Osteoblast (primary cell): ENCODE data around the gene SCGN. TPM values are rescaled to one million over a fixed set of nuclear protein-coding genes. Genes with fewer than 3 reads are reported as not detected.

Source experiments
- DNase-seq: peaks from one replicate; pipeline ENCODE4 v3.0.0; 2011; ENCODE audit warnings: low spot score, mixed read lengths; ENCODE audit not compliant: insufficient read length; ENCODE audit errors: missing footprints
- H2AFZ ChIP-seq: 2 replicates; pipeline ENCODE4 v1.6.0; 2011; ENCODE audit warnings: mild to moderate bottlenecking, low read length
- H3K27ac ChIP-seq: 2 replicates; pipeline ENCODE4 v1.5.1; 2011; ENCODE audit warnings: mild to moderate bottlenecking, low read depth, low read length, moderate library complexity
- H3K27me3 ChIP-seq: 2 replicates; pipeline ENCODE4 v1.6.0; 2012; ENCODE audit warnings: mild to moderate bottlenecking, control low read depth, inconsistent platforms, low read length, moderate library complexity; ENCODE audit not compliant: insufficient read depth
- H3K36me3 ChIP-seq: 2 replicates; pipeline ENCODE4 v1.5.1; 2011; ENCODE audit warnings: mild to moderate bottlenecking, low read length, control low read depth, moderate library complexity; ENCODE audit not compliant: insufficient read depth
- H3K4me1 ChIP-seq: 2 replicates; pipeline ENCODE4 v1.5.1; 2011; ENCODE audit warnings: mild to moderate bottlenecking, low read length, control low read depth, moderate library complexity; ENCODE audit not compliant: insufficient read depth
- H3K4me2 ChIP-seq: 2 replicates; pipeline ENCODE4 v1.6.0; 2011; ENCODE audit warnings: mild to moderate bottlenecking, low read length; ENCODE audit not compliant: insufficient read depth
- H3K4me3 ChIP-seq: fragments of 200-600 bp; sonication (generic); 3 replicates; pipeline ENCODE4 v1.5.1; 2012; ENCODE audit warnings: mild to moderate bottlenecking, low read length, inconsistent platforms; ENCODE audit not compliant: insufficient read depth
- H3K79me2 ChIP-seq: 2 replicates; pipeline ENCODE4 v1.6.0; 2012; ENCODE audit warnings: mild to moderate bottlenecking, low read length, control low read depth, inconsistent platforms; ENCODE audit not compliant: insufficient read depth
- H3K9me3 ChIP-seq: 2 replicates; pipeline ENCODE4 v1.5.1; 2011; ENCODE audit warnings: low read depth, low read length, control low read depth
- H4K20me1 ChIP-seq: 2 replicates; pipeline ENCODE4 v1.6.0; 2012; ENCODE audit warnings: mild to moderate bottlenecking, low read length, control low read depth; ENCODE audit not compliant: insufficient read depth
- total RNA-seq: library from RNA; depleted of rRNA; stranded (reverse); fragments of >200 nt; gene quantifications from 2 replicates; pipeline ENCODE4 v1.2.3, GENCODE V29; 2012
- TF ChIP-seq, protein P1 (sequence below): IDR thresholded peaks from 2 replicates; pipeline ENCODE4 v1.5.1; 2011; ENCODE audit warnings: mild to moderate bottlenecking, low read depth, low read length, moderate library complexity; ENCODE audit errors: extremely low read depth

Gene SCGN
- total RNA-seq, 1 donor: not detected

GRCh38 chr6:25608558-25609174 is 43.3 kb upstream of the SCGN start:
- H3K27me3 ChIP-seq: no peaks in the 10 kb centered on the region

DNA sequence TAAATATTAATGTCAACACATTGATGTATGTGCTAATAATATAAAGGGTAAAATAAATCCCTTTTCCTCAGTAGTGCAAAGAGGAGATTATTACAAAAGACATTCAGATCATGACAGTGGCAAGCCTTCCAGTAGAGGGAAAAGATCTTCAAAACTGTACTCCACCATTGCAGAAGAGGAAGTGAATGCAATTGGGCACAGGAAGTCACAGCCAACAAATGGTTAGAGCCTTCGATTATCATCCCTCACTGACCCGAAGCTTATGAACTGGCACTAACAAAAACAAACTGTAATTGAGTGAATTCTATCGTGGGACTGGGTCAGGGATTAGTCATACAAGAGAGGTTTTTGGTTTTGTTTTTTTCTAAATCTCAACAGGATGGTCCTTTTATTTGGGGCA is 39.3 kb upstream of the SCGN start:
- Histone ChIP-seq H2AFZ (no peak overlapping the region), H3K4me3 (no peak overlapping the region), H3K27me3 (no peaks in the 10 kb centered on the region), H3K27ac (no peak overlapping the region), H3K9me3 (no peaks in the 10 kb centered on the region), H3K36me3 (no peaks in the 10 kb centered on the region), H4K20me1 (no peaks in the 10 kb centered on the region), H3K79me2 (no peaks in the 10 kb centered on the region), H3K4me1 (no peaks in the 10 kb centered on the region), H3K4me2 (no peak overlapping the region)
- TF ChIP-seq, protein P1, sequence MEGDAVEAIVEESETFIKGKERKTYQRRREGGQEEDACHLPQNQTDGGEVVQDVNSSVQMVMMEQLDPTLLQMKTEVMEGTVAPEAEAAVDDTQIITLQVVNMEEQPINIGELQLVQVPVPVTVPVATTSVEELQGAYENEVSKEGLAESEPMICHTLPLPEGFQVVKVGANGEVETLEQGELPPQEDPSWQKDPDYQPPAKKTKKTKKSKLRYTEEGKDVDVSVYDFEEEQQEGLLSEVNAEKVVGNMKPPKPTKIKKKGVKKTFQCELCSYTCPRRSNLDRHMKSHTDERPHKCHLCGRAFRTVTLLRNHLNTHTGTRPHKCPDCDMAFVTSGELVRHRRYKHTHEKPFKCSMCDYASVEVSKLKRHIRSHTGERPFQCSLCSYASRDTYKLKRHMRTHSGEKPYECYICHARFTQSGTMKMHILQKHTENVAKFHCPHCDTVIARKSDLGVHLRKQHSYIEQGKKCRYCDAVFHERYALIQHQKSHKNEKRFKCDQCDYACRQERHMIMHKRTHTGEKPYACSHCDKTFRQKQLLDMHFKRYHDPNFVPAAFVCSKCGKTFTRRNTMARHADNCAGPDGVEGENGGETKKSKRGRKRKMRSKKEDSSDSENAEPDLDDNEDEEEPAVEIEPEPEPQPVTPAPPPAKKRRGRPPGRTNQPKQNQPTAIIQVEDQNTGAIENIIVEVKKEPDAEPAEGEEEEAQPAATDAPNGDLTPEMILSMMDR: no peak
- no peak for DNase-seq

More at GRCh38 chr6:25608558-25609174, 43.3 kb upstream of the SCGN start:
- H3K4me3 ChIP-seq: no peak overlapping the region
- H4K20me1 ChIP-seq: no peaks in the 10 kb centered on the region
- H3K36me3 ChIP-seq: no peaks in the 10 kb centered on the region
- H3K4me1 ChIP-seq: no peaks in the 10 kb centered on the region
- no peak for DNase-seq
- H3K4me2 ChIP-seq: no peak overlapping the region
- H3K27ac ChIP-seq: no peak overlapping the region
- no peak overlapping the region for H2AFZ ChIP-seq
- H3K9me3 ChIP-seq: no peaks in the 10 kb centered on the region
- no peaks in the 10 kb centered on the region for H3K79me2 ChIP-seq
- TF ChIP-seq, protein P1: no peak

DNA sequence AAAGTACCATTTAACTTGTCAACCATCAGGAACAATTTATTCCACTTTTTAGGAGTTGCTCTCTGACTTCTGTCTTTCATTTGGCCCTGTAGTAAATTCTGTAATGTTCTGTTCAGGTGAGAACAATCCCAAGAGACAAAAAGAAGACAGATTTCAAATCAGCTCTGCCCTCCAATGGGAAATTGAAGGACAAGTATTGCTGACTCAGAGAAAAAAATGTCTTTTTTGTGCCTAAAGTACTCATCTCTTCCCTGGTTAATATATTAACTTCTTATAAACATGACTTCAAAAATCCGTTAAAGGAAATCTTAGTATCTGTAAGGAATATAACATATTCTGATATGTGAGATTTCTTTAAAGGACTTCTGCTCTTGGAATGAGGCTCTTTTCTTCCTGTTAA is 38.6 kb upstream of the SCGN start:
- Histone ChIP-seq H3K79me2 (no peaks in the 10 kb centered on the region), H2AFZ (no peak overlapping the region), H3K27me3 (no peaks in the 10 kb centered on the region), H4K20me1 (no peaks in the 10 kb centered on the region), H3K9me3 (no peaks in the 10 kb centered on the region), H3K36me3 (no peaks in the 10 kb centered on the region), H3K4me2 (no peak overlapping the region), H3K4me3 (no peak overlapping the region), H3K4me1 (no peaks in the 10 kb centered on the region), H3K27ac (no peak overlapping the region)
- TF ChIP-seq, protein P1: no peak
- DNase-seq: no peak

DNA sequence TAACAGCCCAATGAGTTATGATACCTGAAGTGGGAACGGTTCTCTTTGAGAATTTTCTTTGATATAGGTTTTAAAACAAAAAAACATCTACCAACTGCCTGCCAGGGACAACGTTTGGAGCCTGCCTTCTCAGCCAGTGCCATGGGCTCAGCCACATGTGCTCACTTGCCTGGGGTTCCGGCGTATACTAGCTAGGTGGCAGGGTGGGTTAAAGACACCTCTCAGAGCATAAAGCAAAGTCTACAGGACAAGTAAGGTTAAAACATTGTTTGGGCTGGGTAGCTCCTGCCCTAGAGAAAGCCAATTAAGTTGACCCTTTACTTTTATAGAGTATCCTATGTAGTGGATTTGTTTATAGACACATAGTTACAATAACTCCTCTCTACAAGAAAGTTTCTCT is 38.0 kb upstream of the SCGN start:
- Histone ChIP-seq H3K27ac (no peak overlapping the region), H3K4me3 (no peak overlapping the region), H3K36me3 (no peaks in the 10 kb centered on the region), H3K9me3 (no peaks in the 10 kb centered on the region), H2AFZ (no peak overlapping the region), H3K4me1 (no peaks in the 10 kb centered on the region), H3K79me2 (no peaks in the 10 kb centered on the region), H4K20me1 (no peaks in the 10 kb centered on the region), H3K4me2 (no peak overlapping the region), H3K27me3 (no peaks in the 10 kb centered on the region)
- no peak for DNase-seq
- TF ChIP-seq, protein P1: no peak
